HG02973 (cell line): ENCODE measurements around the gene NNAT.
"Not testable (repeated sequence)": the region's sequence is repeated elsewhere in the genome, so short reads cannot be mapped to it uniquely, and the experiment has no call there.

Experiments
- ATAC-seq: cut with Tn5 transposase; IDR thresholded peaks from one replicate; pipeline ENCODE4 v1.9.1; 2021; ENCODE audit warnings: moderate library complexity; ENCODE audit not compliant: unreplicated experiment

The NNAT gene

DNA sequence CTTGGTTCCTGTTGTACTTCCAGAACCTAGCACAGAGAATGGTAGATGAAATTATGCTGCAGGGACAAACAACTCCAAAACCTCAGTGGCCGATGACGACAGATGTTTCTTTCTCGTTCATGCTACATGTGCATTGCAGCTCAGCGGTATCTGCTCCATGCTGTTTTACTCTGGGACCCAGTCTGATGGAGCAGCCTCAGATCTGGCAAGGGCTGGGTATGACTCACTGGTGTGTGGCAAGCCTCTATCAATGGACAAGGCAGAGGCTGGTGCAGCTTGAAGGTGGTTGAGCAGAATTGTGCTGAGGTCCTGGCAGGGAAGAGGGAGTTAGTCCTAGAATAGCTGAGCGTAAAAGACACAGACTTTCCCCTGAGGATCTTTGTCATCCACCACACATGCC, 17.0 kb downstream of the NNAT start:
- no peak for ATAC-seq

DNA sequence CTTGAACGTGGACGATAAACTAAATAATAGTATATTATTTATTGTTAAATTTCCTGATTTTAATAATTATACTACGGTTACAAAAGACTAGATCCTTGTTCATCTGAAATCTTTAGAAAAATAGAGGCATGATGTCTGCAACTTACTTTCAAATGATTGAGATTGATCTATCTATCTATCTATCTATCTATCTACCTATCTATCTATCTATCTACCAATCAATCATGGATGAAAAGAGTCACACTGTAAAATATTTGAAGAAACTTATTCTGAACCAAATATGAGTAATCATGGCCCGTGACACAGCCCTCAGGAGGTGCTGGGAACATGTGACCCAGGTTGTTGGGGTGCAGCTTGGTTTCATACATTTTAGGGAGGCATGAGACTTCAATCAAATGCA, 18.4 kb downstream of the NNAT start:
- no peak for ATAC-seq

DNA sequence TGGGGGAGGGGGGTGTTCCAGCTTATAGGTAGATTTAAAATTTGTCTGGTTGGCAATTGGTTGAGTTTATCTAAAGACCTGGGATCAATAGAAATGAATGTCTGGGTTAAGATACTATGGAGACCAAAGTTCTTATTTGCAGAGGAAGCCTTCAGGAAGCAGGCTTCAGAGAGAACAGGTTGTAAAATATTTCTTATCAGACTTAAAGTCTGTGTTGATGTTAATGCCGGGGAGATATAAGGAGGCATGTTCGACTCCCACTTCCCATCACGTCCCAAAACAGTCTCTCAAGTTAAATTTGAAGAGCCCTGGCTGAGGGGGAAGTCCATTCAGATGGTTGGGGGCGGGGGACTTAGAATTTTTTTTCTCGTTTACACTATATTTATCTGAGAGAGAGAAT, 19.0 kb downstream of the NNAT start:
- no peak for ATAC-seq

GRCh38 chr20:37540838-37541237, 19.8 kb downstream of the NNAT start:
- ATAC-seq, result not testable (repeated sequence)

DNA sequence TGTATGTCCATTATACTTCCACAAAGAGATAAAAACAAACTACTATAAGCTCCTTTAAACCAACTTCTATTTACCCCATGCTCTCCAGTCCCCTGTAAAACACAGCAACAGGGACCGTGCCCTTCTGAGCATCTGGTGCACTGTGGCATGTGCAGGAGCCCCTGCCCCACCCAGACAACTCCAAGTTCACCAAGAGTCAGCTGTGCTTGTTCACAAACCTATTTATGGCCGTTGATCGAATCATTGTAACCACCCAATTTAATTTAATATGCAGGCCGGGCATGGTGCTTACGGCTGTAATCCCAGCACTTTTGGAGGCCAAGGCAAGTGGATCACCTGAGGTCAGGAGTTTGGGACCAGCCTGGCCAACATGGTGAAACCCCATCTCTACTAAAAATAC, 20.3 kb downstream of the NNAT start:
- ATAC-seq, result no peak

DNA sequence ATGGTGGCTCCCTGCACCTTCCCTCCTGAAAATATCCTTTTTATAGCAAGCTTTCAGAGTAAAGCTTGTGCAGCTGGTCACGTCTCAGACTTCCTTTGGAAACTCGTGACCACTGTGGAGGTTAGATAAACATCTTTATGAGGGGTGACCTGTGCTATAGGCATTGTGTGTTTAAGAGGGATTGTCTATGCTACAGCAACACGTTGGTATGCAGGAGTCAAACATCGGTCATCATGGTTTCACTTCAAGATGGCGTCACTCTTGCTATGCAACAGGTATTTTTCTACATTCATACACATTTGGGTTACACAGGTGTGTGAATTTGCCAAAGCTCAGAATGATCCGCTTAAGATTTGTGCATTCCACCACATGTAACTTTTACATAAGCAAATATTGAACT, 21.2 kb downstream of the NNAT start:
- ATAC-seq, result no peak

GRCh38 chr20:37543828-37544227, 22.8 kb downstream of the NNAT start:
- ATAC-seq, result no peak

DNA sequence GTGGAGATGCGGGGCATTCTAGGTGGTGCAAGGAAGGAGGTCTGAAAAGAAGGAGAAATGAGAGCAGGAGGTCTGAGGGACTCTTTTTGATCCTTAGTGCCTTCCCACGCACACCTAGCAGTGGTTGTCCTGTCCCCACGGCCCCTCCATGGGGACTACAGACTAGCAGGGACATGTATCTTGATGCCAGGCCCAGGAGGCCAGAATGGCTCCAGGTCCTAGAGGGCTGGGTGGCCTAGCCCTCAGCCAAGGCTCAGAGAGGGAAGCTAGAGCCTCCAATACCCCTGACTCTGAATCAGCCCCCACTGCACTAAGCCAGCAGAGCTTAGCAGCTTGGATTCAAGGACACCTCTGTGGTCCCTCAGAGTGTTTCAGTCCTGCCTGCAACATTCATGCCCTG, 23.3 kb downstream of the NNAT start:
- ATAC-seq, result no peak

DNA sequence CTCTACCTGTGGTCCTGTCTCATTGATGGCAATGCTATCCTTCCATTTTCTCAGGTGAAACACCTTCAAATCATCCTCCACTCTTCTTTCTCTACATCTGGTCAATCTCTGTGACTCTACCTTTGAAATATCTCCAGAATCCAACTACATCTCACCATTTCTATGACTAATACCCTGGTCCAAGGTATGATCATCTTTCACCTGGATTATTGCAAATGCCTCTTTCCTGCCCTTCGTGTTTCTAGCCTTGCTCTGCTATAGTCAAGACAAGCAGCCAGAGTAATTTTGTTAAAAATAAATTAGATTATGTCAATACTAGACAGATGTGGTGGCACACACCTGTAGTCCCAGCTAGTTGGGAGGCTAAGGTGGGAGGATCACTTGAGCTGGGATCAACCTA, 24.5 kb downstream of the NNAT start:
- ATAC-seq, result no peak

GRCh38 chr20:37547912-37548311, 26.9 kb downstream of the NNAT start:
- ATAC-seq, result no peak

GRCh38 chr20:37550101-37550920, 29.3 kb downstream of the NNAT start:
- ATAC-seq, result not testable (repeated sequence)

DNA sequence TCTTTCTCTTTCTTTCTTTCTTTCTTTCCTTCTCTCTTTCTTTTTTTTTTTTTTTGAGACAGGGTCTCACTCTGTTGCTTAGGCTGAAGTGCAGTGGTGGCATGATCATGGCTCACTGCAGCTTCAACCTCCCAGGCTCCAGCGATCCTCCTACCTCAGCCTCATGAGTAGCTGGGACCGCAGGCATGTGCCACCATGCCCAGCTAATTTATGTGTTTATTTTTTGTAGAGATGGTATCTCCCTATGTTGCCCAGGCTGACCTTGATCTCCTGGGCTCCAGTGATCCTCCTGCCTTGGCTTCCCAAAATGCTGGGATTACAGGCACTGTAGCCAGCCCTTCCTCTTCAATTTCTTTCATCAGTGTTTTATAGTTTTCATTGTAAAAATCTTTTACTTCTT, 30.6 kb downstream of the NNAT start:
- ATAC-seq, result not testable (repeated sequence)

- ATAC-seq, result no peak
Measured at GRCh38 chr20:37552415-37552814, 31.4 kb downstream of the NNAT start.

GRCh38 chr20:37554721-37555298, 33.8 kb downstream of the NNAT start:
- ATAC-seq, result not testable (repeated sequence)

- ATAC-seq, result no peak
Measured at GRCh38 chr20:37556538-37556937, 35.5 kb downstream of the NNAT start.

GRCh38 chr20:37558306-37558705, 37.3 kb downstream of the NNAT start:
- ATAC-seq, result no peak

DNA sequence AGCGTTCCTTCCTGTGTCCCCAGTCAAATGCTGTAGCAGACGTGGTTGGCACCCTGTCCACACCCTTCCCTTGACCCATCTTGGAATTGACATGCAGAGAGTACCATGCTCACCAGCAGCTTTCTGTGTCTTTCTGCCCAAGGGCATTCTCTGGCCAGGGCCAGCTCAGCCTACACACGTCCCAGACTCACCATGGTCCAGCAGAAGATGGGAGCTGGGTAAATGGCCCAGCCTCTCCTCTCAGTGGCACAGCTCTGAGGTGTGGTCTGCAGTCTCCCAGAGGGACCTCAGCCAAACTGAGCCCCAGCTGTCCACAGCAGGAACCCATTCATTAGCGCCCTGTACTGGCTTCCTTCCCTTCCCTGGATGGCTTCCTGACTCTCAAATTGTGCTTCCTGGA, 37.7 kb downstream of the NNAT start:
- ATAC-seq, result no peak

DNA sequence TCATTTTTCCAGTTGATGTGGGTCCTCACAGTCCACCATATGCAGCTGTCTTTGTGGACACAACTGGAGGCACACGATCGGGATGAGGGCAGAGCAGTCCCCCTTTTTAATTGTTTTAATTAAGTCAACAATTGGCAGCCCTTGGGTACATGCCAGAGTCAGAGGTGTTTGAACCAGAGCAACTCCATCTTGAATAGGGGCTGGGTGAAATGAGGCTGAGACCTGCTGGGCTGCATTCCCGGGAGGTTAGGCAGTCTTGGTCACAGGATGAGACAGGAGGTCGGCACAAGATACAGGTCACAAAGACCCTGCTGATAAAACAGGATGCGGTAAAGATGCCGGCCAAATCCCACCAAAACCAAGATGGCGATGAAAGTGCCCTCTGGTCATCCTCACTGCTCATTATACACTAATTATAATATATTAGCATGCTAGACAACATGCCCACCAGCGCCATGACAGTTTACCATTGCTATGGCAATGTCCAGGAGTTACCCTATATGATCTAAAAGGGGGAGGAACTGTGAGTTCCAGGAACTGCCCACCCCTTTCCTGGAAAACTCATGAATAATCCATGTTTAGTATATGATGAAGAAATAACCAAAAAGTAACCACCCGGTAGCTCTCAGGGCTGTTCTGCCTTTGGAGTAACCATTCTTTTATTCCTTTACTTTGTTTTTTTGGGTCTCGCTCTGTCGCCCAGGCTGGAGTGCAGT, 38.4 kb downstream of the NNAT start:
- no peak for ATAC-seq

GRCh38 chr20:37560629-37561028, 39.6 kb downstream of the NNAT start:
- no peak for ATAC-seq

DNA sequence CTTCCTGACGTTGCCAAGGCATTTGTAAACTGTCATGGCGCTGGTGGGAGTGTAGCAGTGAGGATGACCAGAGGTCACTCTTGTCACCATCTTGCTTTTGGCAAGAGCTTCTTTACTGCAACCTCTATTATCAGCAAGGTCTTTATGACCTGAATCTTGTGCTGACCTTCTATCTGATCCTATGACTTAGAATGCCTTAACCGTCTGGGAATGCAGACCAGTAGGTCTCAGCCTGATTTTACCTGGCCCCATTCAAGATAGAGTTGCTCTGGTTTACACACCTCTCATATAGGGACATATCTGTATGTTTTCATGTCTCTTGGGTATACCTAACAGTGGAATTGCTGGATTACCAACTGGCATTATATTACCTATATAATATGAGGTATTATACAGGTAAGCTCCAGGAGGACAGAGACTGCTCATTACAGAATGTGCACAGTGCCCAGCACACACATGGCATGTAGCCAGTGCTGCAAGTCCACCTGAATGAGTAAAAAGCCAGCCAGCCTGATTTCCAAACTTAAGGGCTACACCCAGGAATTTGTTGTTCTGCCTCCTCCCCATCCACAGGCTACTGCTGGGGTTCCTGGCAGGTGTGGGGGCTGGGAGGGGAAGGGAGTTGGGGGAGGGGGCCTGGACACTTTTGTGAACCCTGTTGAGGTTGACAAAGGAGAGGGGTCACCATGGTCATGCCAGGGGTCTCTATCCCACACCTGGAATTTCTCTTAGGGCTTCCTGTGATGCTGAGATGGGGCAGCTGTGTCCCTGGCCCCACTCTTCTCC, 41.8 kb downstream of the NNAT start:
- ATAC-seq, result no peak

GRCh38 chr20:37564016-37564387, 43.0 kb downstream of the NNAT start:
- ATAC-seq, result no peak
